A549 (cell line): Measurements from ENCODE around the gene MGAT5. TPM values are rescaled to one million over a fixed set of nuclear protein-coding genes. Genes with fewer than 3 reads are reported as not detected.
A peak's percentile ranks its signal among the peaks of the same experiment; 100 is the strongest.

Source experiments
- ATAC-seq, 2 experiments: fragments of 200-7000 bp in 1 of 2; fragments of >200 bp in 1 of 2; cut with Nextera tagmentation in 1 of 2; cut with Tn5 transposase in 1 of 2; 3 replicates each; pipeline versions ENCODE4 v1.8.0 to v1.9.1; 2018 to 2020; ENCODE audit warnings: mild to moderate bottlenecking in 1 of 2, moderate library complexity in 1 of 2
- CTCF ChIA-PET: fragments of 300-600 bp; sonication (Branson Sonifier 250); formaldehyde crosslinking; extraction: SDS; loops from one replicate; lab custom pipeline; 2021; ENCODE audit warnings: antibody characterized with exemption, inconsistent platforms; lab: Yijun Ruan, JAX
- POLR2A ChIA-PET: fragments of 350-600 bp; formaldehyde crosslinking; extraction: SDS; loops from one replicate; lab custom pipeline; 2021; ENCODE audit warnings: antibody characterized with exemption, inconsistent platforms; lab: Yijun Ruan, JAX
- DNase-seq, 2 experiments: peaks; one replicate each; pipeline versions ENCODE4 v3.0.0 to v3.0.0-alpha.2; 2011 to 2016; ENCODE audit warnings: low read depth in 1 of 2, low spot score in 1 of 2
- FAIRE-seq: peaks from 2 replicates; lab custom pipeline; 2011; peaks lifted over from hg19 to GRCh38; lab: Jason Lieb, UNC
- H3K27ac ChIP-seq, 2 experiments: fragments of >200 bp; sonication (Bioruptor Twin); formaldehyde crosslinking; 3 replicates each; pipeline ENCODE4 v1.5.1; 2016 to 2017
- H3K4me1 ChIP-seq: fragments of >200 bp; sonication (Bioruptor Twin); formaldehyde crosslinking; 3 replicates; pipeline ENCODE4 v1.6.1; 2016
- H3K4me2 ChIP-seq: fragments of >200 bp; sonication (Bioruptor Twin); formaldehyde crosslinking; 3 replicates; pipeline ENCODE4 v1.6.1; 2016
- H3K4me3 ChIP-seq: fragments of >200 bp; sonication (Bioruptor Twin); formaldehyde crosslinking; 3 replicates; pipeline ENCODE4 v1.5.1; 2016
- H3K9me3 ChIP-seq: fragments of >200 bp; sonication (Bioruptor Twin); formaldehyde crosslinking; 3 replicates; pipeline ENCODE4 v1.6.1; 2016
- BCL3 ChIP-seq: fragments of >200 bp; sonication (Bioruptor Twin); formaldehyde crosslinking; IDR thresholded peaks from 3 replicates; pipeline ENCODE4 v1.6.1; 2016
- BHLHE40 ChIP-seq: IDR thresholded peaks from 2 replicates; pipeline ENCODE4 v1.6.1; 2012; ENCODE audit warnings: low read depth, low read length, inconsistent platforms
- CBX2 ChIP-seq: fragments of 200-600 bp; sonication (generic); IDR thresholded peaks from 2 replicates; pipeline ENCODE4 v1.6.1; 2016; ENCODE audit warnings: low read depth, mild to moderate bottlenecking, borderline replicate concordance
- CBX8 ChIP-seq: fragments of 200-600 bp; sonication (generic); IDR thresholded peaks from 2 replicates; pipeline ENCODE4 v1.6.1; 2016
- CEBPB ChIP-seq, 2 experiments: fragments of >200 bp in 1 of 2; sonication (Bioruptor Twin) in 1 of 2; formaldehyde crosslinking in 1 of 2; IDR thresholded peaks; 2 replicates each; pipeline ENCODE4 v1.6.1; 2012 to 2016
- CHD4 ChIP-seq: fragments of 200-600 bp; sonication (generic); IDR thresholded peaks from 2 replicates; pipeline ENCODE4 v1.6.1; 2016; ENCODE audit warnings: antibody characterized with exemption, mild to moderate bottlenecking, borderline replicate concordance
- E2F6 ChIP-seq: IDR thresholded peaks from 2 replicates; pipeline ENCODE4 v1.6.1; 2012; ENCODE audit warnings: low read depth, borderline replicate concordance
- EHF ChIP-seq: fragments of 250-450 bp; sonication (Bioruptor Pico); IDR thresholded peaks from 2 replicates; pipeline ENCODE4 v1.5.0; 2020; ENCODE audit warnings: mild to moderate bottlenecking
- EHMT2 ChIP-seq: fragments of 200-600 bp; sonication (generic); IDR thresholded peaks from 2 replicates; pipeline ENCODE4 v1.6.1; 2016; ENCODE audit warnings: antibody characterized with exemption, low read depth, mild to moderate bottlenecking, moderate library complexity
- ELK1 ChIP-seq: fragments of 150-350 bp; IDR thresholded peaks from 2 replicates; pipeline ENCODE4 v1.6.1; 2014; ENCODE audit warnings: low read depth, mild to moderate bottlenecking, low read length
- HEYL ChIP-seq: fragments of 250-450 bp; sonication (Bioruptor Pico); IDR thresholded peaks from 2 replicates; pipeline ENCODE4 v1.8.0; 2021; ENCODE audit warnings: mild to moderate bottlenecking, moderate library complexity
- HOXB5 ChIP-seq: fragments of 250-450 bp; sonication (Bioruptor Pico); IDR thresholded peaks from 2 replicates; pipeline ENCODE4 v1.5.0; 2020; ENCODE audit warnings: mild to moderate bottlenecking, moderate library complexity
- MAFK ChIP-seq: fragments of 450-650 bp; IDR thresholded peaks from 2 replicates; pipeline ENCODE4 v1.6.1; 2014; ENCODE audit not compliant: partially characterized antibody
- MAX ChIP-seq: IDR thresholded peaks from 2 replicates; pipeline ENCODE4 v1.6.1; 2012
- MAZ ChIP-seq: fragments of 150-350 bp; IDR thresholded peaks from 2 replicates; pipeline ENCODE4 v1.6.1; 2014; ENCODE audit warnings: antibody characterized with exemption, low read depth, low read length, borderline replicate concordance
- MYC ChIP-seq: IDR thresholded peaks from 2 replicates; pipeline ENCODE4 v1.6.1; 2012; ENCODE audit warnings: mild to moderate bottlenecking, inconsistent platforms, low read length, improper control_type of control experiment, borderline replicate concordance
- NFE2L2 ChIP-seq: fragments of 150-350 bp; conservative IDR thresholded peaks from 2 replicates; pipeline ENCODE4 v1.6.1; 2014; ENCODE audit warnings: low read length
- NR3C1 ChIP-seq: fragments of >200 bp; sonication (Bioruptor Twin); formaldehyde crosslinking; IDR thresholded peaks from 3 replicates; pipeline ENCODE4 v1.6.1; 2017
- PHF8 ChIP-seq: fragments of 200-600 bp; sonication (generic); IDR thresholded peaks from 2 replicates; pipeline ENCODE4 v1.6.1; 2016; ENCODE audit warnings: low read depth, mild to moderate bottlenecking, antibody characterized with exemption, moderate library complexity, borderline replicate concordance
- RCOR1 ChIP-seq: fragments of 150-350 bp; IDR thresholded peaks from 2 replicates; pipeline ENCODE4 v1.6.1; 2014; ENCODE audit warnings: antibody characterized with exemption, low read length, low read depth
- RFX5 ChIP-seq: fragments of 450-650 bp; IDR thresholded peaks from 2 replicates; pipeline ENCODE4 v1.7.1; 2014; ENCODE audit warnings: antibody characterized with exemption, mild to moderate bottlenecking, moderate library complexity
- TP53 ChIP-seq: fragments of 250-450 bp; sonication (Bioruptor Pico); IDR thresholded peaks from 2 replicates; pipeline ENCODE4 v1.5.0; 2021; ENCODE audit warnings: mild to moderate bottlenecking, moderate library complexity
- ZC3H11A ChIP-seq: fragments of 450-650 bp; IDR thresholded peaks from 2 replicates; pipeline ENCODE4 v1.6.1; 2014; ENCODE audit warnings: antibody characterized with exemption, mild to moderate bottlenecking
- ZSCAN20 ChIP-seq: fragments of 250-450 bp; sonication (Bioruptor Pico); IDR thresholded peaks from 2 replicates; pipeline ENCODE4 v1.8.0; 2022; ENCODE audit warnings: mild to moderate bottlenecking, moderate library complexity
- WGBS: methylation state at CpG from one replicate; pipeline ENCODE4 v1.1.6; 2017; ENCODE audit errors: missing lambda C conversion rate; 5-methylcytosine and 5-hydroxymethylcytosine counted together
- polyA plus RNA-seq, 4 experiments: library from polyadenylated mRNA; depleted of rRNA in 3 of 4; stranded (reverse); fragments of >200 nt; fragmentation: RNase III in 1 of 4; extraction: RNeasy Plus Mini Kit Qiagen cat#74134 plus additional on column Dnase treatment in 1 of 4; gene quantifications; 2 replicates in 3 of 4; 3 replicates in 1 of 4; pipeline ENCODE4 v1.2.3, GENCODE V29; 2011 to 2017

The MGAT5 gene
- polyA plus RNA-seq, 2 of the 4 experiments (the other 2 are of a cell fraction): 13.2 to 17.1 TPM

- TF ChIP-seq NR3C1: no peak
- TF ChIP-seq, all 56 proteins: peak for 0
- CTCF ChIA-PET: interaction anchor here (0.6 to 6.8 kb wide), 4 partner anchors 12 to 330 kb away, joined by 3 to 45 read pairs (median 22); no protein-coding TSS in a partner anchor
- POLR2A ChIA-PET: no interaction called here
- 97% methylated on average over 5 of the region's 6 CpGs for WGBS
- ATAC-seq (no peak), FAIRE-seq (no peak), DNase-seq (no peak)
- H3K4me3 ChIP-seq: no peak overlapping the region
- H3K4me1 ChIP-seq: no peaks in the 10 kb centered on the region; the same call in 2 of the 3 replicates
- H3K4me2 ChIP-seq: no peak overlapping the region
- H3K9me3 ChIP-seq: no peaks in the 10 kb centered on the region
- no peak overlapping the region for H3K27ac ChIP-seq
These were observed 194.8 kb downstream of the MGAT5 start for GRCh38 chr2:134448650-134449049.

- no peak for DNase-seq
- H3K4me1 ChIP-seq: no peaks in the 10 kb centered on the region; the same call in 2 of the 3 replicates
- no peak overlapping the region for H3K27ac ChIP-seq
- 78% methylated on average over 7 of the region's 7 CpGs for WGBS
- TF ChIP-seq BHLHE40 (no peak), ELK1 (no peak), ZC3H11A (no peak), HEYL (CRISPR knock-in tag) (no peak), RCOR1 (no peak), CEBPB (IDR thresholded peaks at IDR 0.05) (no peak), BCL3 (no peak), E2F6 (no peak), EHF (CRISPR knock-in tag) (no peak), MAFK (no peak)
- ATAC-seq: no peak
- no peaks in the 10 kb centered on the region for H3K9me3 ChIP-seq
- ChIA-PET CTCF (interaction anchor here (0.6 to 6.8 kb wide), 8 partner anchors 7 to 331 kb away, joined by 3 to 45 read pairs (median 10); no protein-coding TSS in a partner anchor), POLR2A (no interaction called here)
- no peak for FAIRE-seq
- no peak overlapping the region for H3K4me2 ChIP-seq
- H3K4me3 ChIP-seq: no peak overlapping the region
These were observed 195.3 kb downstream of the MGAT5 start for GRCh38 chr2:134449157-134449556.

- 0 out of 6 replicates have a peak overlapping the region, but pooled peaks of 1 of the 2 experiments have one; percentile 25 for H3K27ac ChIP-seq
- DNase-seq (no peak), ATAC-seq (no peak), FAIRE-seq (no peak)
- no peaks in the 10 kb centered on the region for H3K9me3 ChIP-seq
- TF ChIP-seq CBX2: no peak
- TF ChIP-seq MYC: no peak
- no peak for TF ChIP-seq ZC3H11A
- TF ChIP-seq CBX8: no peak
- TF ChIP-seq MAZ: no peak
- TF ChIP-seq RCOR1: no peak
- TF ChIP-seq MAX: no peak
- TF ChIP-seq TP53: no peak
- TF ChIP-seq NFE2L2: no peak
- no peak for TF ChIP-seq PHF8
- TF ChIP-seq ZSCAN20 (CRISPR knock-in tag): no peak
- no peak for TF ChIP-seq RFX5
- no peak for TF ChIP-seq EHMT2
- TF ChIP-seq CHD4: no peak
- no peak for TF ChIP-seq HOXB5
- H3K4me1 ChIP-seq: no peaks in the 10 kb centered on the region; the same call in 2 of the 3 replicates
- 96% methylated on average over 12 of the region's 15 CpGs for WGBS
- H3K4me3 ChIP-seq: no peak overlapping the region
- ChIA-PET POLR2A (no interaction called here), CTCF (interaction anchor here (0.5 to 6.8 kb wide), 29 partner anchors 8 to 565 kb away, joined by 3 to 45 read pairs (median 3); no protein-coding TSS in a partner anchor)
- H3K4me2 ChIP-seq: no peak overlapping the region
These were observed 196.1 kb downstream of the MGAT5 start for GRCh38 chr2:134449751-134450513.
